ENCODE measurements around the gene B3GALT5.

GRCh38 chr21:39685236-39685635, 72.5 kb downstream of the B3GALT5 start:
- TF ChIP-seq CTCF (IDR thresholded peaks at IDR 0.05), result no peak
- TF ChIP-seq POLR2AphosphoS5 (IDR thresholded peaks at IDR 0.05), result no peak

Data from breast epithelium (tissue), 3 donors.